SK-N-SH (cell line): Measurements from ENCODE around the gene ENTPD6.

Source experiments
- CTCF ChIP-seq: fragments of 200-600 bp; sonication (generic); IDR thresholded peaks from 2 replicates; pipeline ENCODE4 v1.6.1; 2017; ENCODE audit warnings: antibody characterized with exemption, mild to moderate bottlenecking, moderate library complexity
- MXI1 ChIP-seq: IDR thresholded peaks from 2 replicates; pipeline ENCODE4 v1.6.1; 2012; ENCODE audit warnings: mild to moderate bottlenecking, low read depth, low read length, improper control_type of control experiment
- RAD21 ChIP-seq: IDR thresholded peaks from 2 replicates; pipeline ENCODE4 v1.6.1; 2012; ENCODE audit warnings: mild to moderate bottlenecking, low read length
- REST ChIP-seq: IDR thresholded peaks from 2 replicates; pipeline ENCODE4 v1.6.1; 2012; ENCODE audit warnings: mild to moderate bottlenecking, low read depth, low read length, moderate library complexity
- SMC3 ChIP-seq: IDR thresholded peaks from 2 replicates; pipeline ENCODE4 v1.6.1; 2012; ENCODE audit warnings: low read depth, low read length, improper control_type of control experiment
- TF ChIP-seq, protein P1 (sequence below): IDR thresholded peaks from 2 replicates; pipeline ENCODE4 v1.4.0; 2012; ENCODE audit warnings: low read depth, borderline replicate concordance

GRCh38 chr20:25195014-25195961 lies at the start of gene ENTPD6:
- TF ChIP-seq REST (no peak), CTCF (peak; percentile 43), RAD21 (no peak), SMC3 (no peak), MXI1 (peak; percentile 86)
- TF ChIP-seq, protein P1, sequence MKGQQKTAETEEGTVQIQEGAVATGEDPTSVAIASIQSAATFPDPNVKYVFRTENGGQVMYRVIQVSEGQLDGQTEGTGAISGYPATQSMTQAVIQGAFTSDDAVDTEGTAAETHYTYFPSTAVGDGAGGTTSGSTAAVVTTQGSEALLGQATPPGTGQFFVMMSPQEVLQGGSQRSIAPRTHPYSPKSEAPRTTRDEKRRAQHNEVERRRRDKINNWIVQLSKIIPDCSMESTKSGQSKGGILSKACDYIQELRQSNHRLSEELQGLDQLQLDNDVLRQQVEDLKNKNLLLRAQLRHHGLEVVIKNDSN, result peak; percentile 52; the same call in 1 of the 2 replicates
